GM12801 (cell line): ENCODE data around the gene EXD3.

Experiments
- CTCF ChIP-seq: IDR thresholded peaks from one replicate; pipeline ENCODE4 v1.5.1; 2011; ENCODE audit warnings: control low read depth; ENCODE audit not compliant: insufficient read length; ENCODE audit errors: extremely low read depth

EXD3 gene

DNA sequence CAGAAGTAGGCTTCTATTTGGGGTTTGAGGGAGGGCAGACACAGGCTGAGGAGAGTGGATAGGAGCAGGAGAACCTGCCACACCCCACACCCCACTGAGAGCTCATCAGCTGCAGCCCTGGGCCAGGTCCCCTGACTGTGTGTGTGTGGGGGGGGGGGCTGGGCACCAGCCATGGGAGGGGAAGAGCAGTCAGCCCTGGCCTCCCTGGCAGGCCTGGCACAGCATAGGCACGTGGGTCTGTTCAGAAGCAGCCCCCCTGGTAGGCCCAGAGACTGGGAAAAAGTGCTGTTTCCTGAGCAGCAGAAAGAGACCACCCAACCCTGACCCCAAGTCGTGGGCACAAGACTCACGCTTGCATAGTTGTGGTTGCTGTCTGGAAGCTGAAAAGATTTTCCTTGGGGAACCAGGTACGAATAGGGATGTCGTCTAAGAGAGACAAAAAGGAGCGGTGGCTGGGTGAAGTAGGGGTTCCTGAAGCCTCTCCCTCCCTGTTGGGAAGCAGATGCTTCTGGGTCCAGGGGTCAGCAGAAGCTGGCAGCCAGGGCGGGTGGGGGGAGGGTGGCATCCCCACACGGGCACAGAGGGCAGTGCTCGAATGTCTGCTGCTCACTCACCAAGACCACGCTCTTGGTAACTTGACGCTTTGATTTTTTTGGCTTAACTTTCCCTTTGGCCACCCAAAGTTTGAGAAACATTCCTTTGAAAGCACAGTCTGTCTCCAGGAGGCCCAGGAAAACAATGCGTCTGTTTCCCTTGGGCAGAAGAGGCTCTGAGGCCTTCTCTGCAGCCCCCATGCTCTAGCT lies 33.3 kb upstream of the EXD3 start:
- no peak for TF ChIP-seq CTCF

GRCh38 chr9:137455359-137455991 lies 32.5 kb upstream of the EXD3 start:
- no peak for TF ChIP-seq CTCF

DNA sequence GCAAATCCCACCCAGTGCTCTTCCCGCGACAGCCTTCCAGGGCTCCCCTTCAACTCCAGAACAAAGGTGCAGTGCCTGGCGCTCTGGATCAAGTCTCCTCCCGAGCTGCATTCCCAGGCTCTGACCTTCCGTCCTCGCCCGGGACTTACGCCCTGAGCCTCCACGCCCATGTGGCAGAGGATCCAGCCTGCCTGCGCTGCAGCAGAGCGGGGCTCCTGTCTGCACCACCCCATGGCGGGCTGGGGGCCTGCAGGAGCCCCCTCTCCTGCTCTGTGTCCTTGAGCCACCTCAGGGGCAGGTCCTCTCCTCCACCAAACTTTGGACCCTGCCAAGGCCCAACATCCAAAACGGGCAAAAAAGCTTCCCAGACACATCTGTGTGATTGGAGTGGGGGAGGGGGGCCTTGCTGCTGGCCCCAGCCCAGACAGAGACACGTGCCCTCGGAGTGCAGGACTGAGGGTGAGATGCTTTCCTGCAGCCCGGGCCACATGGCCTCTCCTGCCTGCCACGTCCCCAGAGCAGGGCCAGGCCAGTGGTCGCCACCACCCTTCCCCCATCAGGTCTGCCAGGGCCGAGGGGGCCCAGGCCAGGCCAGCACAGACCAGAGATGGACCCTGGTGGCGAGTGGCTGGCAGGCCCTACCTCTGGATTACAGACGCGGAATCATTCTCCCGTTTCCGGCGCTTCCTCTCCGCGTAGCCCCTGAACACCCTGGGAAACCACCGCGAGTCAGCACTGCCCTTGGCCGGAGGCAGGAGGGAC lies 31.8 kb upstream of the EXD3 start:
- TF ChIP-seq CTCF, result no peak

GRCh38 chr9:137454145-137454596 lies 31.2 kb upstream of the EXD3 start:
- TF ChIP-seq CTCF, result no peak

DNA sequence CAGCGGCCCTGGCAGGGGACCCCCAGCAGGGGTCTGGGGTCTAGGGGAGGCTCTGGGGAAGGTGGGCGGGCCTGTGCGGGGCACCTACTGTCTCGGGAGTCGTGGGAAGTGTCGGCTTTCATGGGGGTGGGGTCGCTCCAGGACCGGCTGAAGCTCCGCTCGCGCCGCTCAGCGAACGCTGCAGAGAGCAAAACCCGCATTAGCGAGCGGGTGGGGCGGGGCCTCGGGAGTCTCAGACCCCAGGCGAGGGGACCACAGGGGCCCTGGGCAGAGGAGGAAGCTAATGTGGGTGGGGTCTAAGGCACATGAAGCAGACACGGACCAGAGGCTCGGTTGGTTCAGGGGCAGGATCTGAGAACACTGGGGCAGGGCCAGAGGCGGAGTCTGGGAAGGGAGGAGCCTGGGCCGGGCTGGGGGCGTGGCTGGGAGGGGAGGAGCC lies 30.7 kb upstream of the EXD3 start:
- no peak for TF ChIP-seq CTCF

GRCh38 chr9:137452761-137453642 lies 30.0 kb upstream of the EXD3 start:
- TF ChIP-seq CTCF, result no peak
